ENCODE measurements around the gene PTTG1IP2. TPM values are rescaled to one million over a fixed set of nuclear protein-coding genes. Genes with fewer than 3 reads are reported as not detected.
"Not testable (repeated sequence)": the region's sequence is repeated elsewhere in the genome, so short reads cannot be mapped to it uniquely, and the experiment has no call there.

Gene PTTG1IP2
- polyA plus RNA-seq, 1 experiment: not detected

GRCh38 chr7:90453931-90454330, 15.5 kb upstream of the PTTG1IP2 start:
- DNase-seq (ENCODE audit: low read depth, low spot score): no peak
- no peak overlapping the region for H3K27ac ChIP-seq (ENCODE audit: low read depth, low read length)
- H3K4me3 ChIP-seq (ENCODE audit: low read depth, low read length): no peak overlapping the region
- no peaks in the 10 kb centered on the region for H3K9me3 ChIP-seq (ENCODE audit: control insufficient read depth, insufficient read depth, low read length)
- no peak for TF ChIP-seq CTCF (IDR thresholded peaks at IDR 0.05; ENCODE audit: low read depth, low read length)
- no peaks in the 10 kb centered on the region for H3K27me3 ChIP-seq (ENCODE audit: control insufficient read depth, insufficient read depth, low read length)
- CTCF ChIA-PET: interaction anchor here (1.4 to 4.3 kb wide), 3 partner anchors 171 to 1208 kb away, joined by 3 to 47 read pairs (median 5); no protein-coding TSS in a partner anchor
- POLR2A ChIA-PET: no interaction called here

- ChIA-PET CTCF (interaction anchor here (0.6 to 4.3 kb wide), 20 partner anchors 8 to 1329 kb away, joined by 3 to 47 read pairs (median 4); no protein-coding TSS in a partner anchor), POLR2A (no interaction called here)
- Histone ChIP-seq H3K4me3 (ENCODE audit: low read depth, low read length) (no peak overlapping the region), H3K27ac (ENCODE audit: low read depth, low read length) (no peak overlapping the region), H3K9me3 (ENCODE audit: control insufficient read depth, insufficient read depth, low read length) (no peaks in the 10 kb centered on the region), H3K27me3 (ENCODE audit: control insufficient read depth, insufficient read depth, low read length) (no peaks in the 10 kb centered on the region)
- DNase-seq (ENCODE audit: low read depth, low spot score): peak; percentile 1
- TF ChIP-seq CTCF (IDR thresholded peaks at IDR 0.05; ENCODE audit: low read depth, low read length): peak; percentile 62
Observed at GRCh38 chr7:90455163-90456030, 14.0 kb upstream of the PTTG1IP2 start.

- H3K27me3 ChIP-seq (ENCODE audit: control insufficient read depth, insufficient read depth, low read length): no peaks in the 10 kb centered on the region
- ChIA-PET POLR2A (no interaction called here), CTCF (interaction anchor here (0.7 kb wide), 1 partner anchor 987 kb away, joined by 4 read pairs; no protein-coding TSS in a partner anchor)
- no peak for DNase-seq (ENCODE audit: low read depth, low spot score)
- H3K27ac ChIP-seq (ENCODE audit: low read depth, low read length): no peak overlapping the region
- TF ChIP-seq CTCF (IDR thresholded peaks at IDR 0.05; ENCODE audit: low read depth, low read length): no peak
- no peaks in the 10 kb centered on the region for H3K9me3 ChIP-seq (ENCODE audit: control insufficient read depth, insufficient read depth, low read length)
- no peak overlapping the region for H3K4me3 ChIP-seq (ENCODE audit: low read depth, low read length)
Observed at GRCh38 chr7:90458104-90458503, 11.3 kb upstream of the PTTG1IP2 start.

GRCh38 chr7:90459888-90460287, 9.6 kb upstream of the PTTG1IP2 start:
- Histone ChIP-seq H3K4me3 (ENCODE audit: low read depth, low read length) (no peak overlapping the region), H3K27ac (ENCODE audit: low read depth, low read length) (no peak overlapping the region), H3K27me3 (ENCODE audit: control insufficient read depth, insufficient read depth, low read length) (no peaks in the 10 kb centered on the region), H3K9me3 (ENCODE audit: control insufficient read depth, insufficient read depth, low read length) (peaks cover 7% of the 10 kb centered on the region)
- peak; percentile 45; the same call in 1 of the 2 replicates for TF ChIP-seq CTCF (IDR thresholded peaks at IDR 0.05; ENCODE audit: low read depth, low read length)
- no peak for DNase-seq (ENCODE audit: low read depth, low spot score)
- POLR2A ChIA-PET: no interaction called here
- CTCF ChIA-PET: no interaction called here

- H3K27ac ChIP-seq (ENCODE audit: low read depth, low read length): no peak overlapping the region
- H3K4me3 ChIP-seq (ENCODE audit: low read depth, low read length): no peak overlapping the region
- no peak for TF ChIP-seq CTCF (IDR thresholded peaks at IDR 0.05; ENCODE audit: low read depth, low read length)
- H3K27me3 ChIP-seq (ENCODE audit: control insufficient read depth, insufficient read depth, low read length): no peaks in the 10 kb centered on the region
- CTCF ChIA-PET: no interaction called here
- POLR2A ChIA-PET: no interaction called here
- H3K9me3 ChIP-seq (ENCODE audit: control insufficient read depth, insufficient read depth, low read length): peaks cover 7% of the 10 kb centered on the region
- DNase-seq (ENCODE audit: low read depth, low spot score): no peak
Observed at GRCh38 chr7:90461219-90461618, 8.2 kb upstream of the PTTG1IP2 start.

GRCh38 chr7:90463151-90463628, 6.2 kb upstream of the PTTG1IP2 start:
- H3K27me3 ChIP-seq (ENCODE audit: control insufficient read depth, insufficient read depth, low read length); H3K27ac ChIP-seq (ENCODE audit: low read depth, low read length); POLR2A ChIA-PET; DNase-seq (ENCODE audit: low read depth, low spot score); H3K9me3 ChIP-seq (ENCODE audit: control insufficient read depth, insufficient read depth, low read length); CTCF ChIA-PET: not testable (repeated sequence)
- H3K4me3 ChIP-seq (ENCODE audit: low read depth, low read length): peak overlapping the region; percentile 7; the same call in 1 of the 2 replicates

All from AG04450 (cell line).